Upper lobe of left lung (tissue), 4 donors: ENCODE data around the gene DERL3.

ENCODE experiments used
- POLR2A ChIP-seq, 4 donors: fragments of 450-650 bp; IDR thresholded peaks; one replicate each; pipeline ENCODE4 v1.5.1; 2016 to 2017; ENCODE audit warnings: antibody characterized with exemption in 4 of 4, mild to moderate bottlenecking in 2 of 4
- POLR2AphosphoS5 ChIP-seq, 2 donors: sonication (generic); formaldehyde crosslinking; IDR thresholded peaks; one replicate each; pipeline ENCODE4 v1.5.1; 2017; ENCODE audit warnings: antibody characterized with exemption in 2 of 2
- TF ChIP-seq, protein P1 (sequence below), 6 experiments: fragments of 450-650 bp in 4 of 6; fragments of 200-600 bp in 2 of 6; sonication (generic) in 2 of 6; IDR thresholded peaks; one replicate each; pipeline ENCODE4 v1.5.1; 2016 to 2019; ENCODE audit warnings: antibody characterized with exemption in 6 of 6

- TF ChIP-seq, protein P1, sequence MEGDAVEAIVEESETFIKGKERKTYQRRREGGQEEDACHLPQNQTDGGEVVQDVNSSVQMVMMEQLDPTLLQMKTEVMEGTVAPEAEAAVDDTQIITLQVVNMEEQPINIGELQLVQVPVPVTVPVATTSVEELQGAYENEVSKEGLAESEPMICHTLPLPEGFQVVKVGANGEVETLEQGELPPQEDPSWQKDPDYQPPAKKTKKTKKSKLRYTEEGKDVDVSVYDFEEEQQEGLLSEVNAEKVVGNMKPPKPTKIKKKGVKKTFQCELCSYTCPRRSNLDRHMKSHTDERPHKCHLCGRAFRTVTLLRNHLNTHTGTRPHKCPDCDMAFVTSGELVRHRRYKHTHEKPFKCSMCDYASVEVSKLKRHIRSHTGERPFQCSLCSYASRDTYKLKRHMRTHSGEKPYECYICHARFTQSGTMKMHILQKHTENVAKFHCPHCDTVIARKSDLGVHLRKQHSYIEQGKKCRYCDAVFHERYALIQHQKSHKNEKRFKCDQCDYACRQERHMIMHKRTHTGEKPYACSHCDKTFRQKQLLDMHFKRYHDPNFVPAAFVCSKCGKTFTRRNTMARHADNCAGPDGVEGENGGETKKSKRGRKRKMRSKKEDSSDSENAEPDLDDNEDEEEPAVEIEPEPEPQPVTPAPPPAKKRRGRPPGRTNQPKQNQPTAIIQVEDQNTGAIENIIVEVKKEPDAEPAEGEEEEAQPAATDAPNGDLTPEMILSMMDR (IDR thresholded peaks at IDR 0.05) = peak; percentile 94 to 99 (median 96)
- TF ChIP-seq POLR2A (IDR thresholded peaks at IDR 0.05) (no peak), POLR2AphosphoS5 (IDR thresholded peaks at IDR 0.05) (no peak)
Observed at GRCh38 chr22:23849009-23850006, 10.5 kb upstream of the DERL3 start.
